Small intestine (tissue), 7 donors: ENCODE results near the gene PPP6C. TPM values are rescaled to one million over a fixed set of nuclear protein-coding genes. Genes with fewer than 3 reads are reported as not detected.
"Not testable (repeated sequence)": the region's sequence is repeated elsewhere in the genome, so short reads cannot be mapped to it uniquely, and the experiment has no call there.

Experiments
- DNase-seq, 2 donors: peaks; one replicate each; pipeline versions ENCODE4 v3.0.0 to v3.0.0-alpha.2; 2013
- FAIRE-seq: peaks from 2 replicates; lab custom pipeline; 2012; peaks lifted over from hg19 to GRCh38; lab: Jason Lieb, UNC
- H3K27ac ChIP-seq, 3 donors: one replicate each; pipeline ENCODE4 v1.5.1; 2013; ENCODE audit warnings: low read length in 2 of 3, mild to moderate bottlenecking in 2 of 3, control low read depth in 1 of 3, inconsistent platforms in 1 of 3, low read depth in 1 of 3, moderate library complexity in 1 of 3
- H3K27me3 ChIP-seq, 3 donors: one replicate each; pipeline ENCODE4 v1.6.1; 2013; ENCODE audit warnings: low read length in 3 of 3, inconsistent platforms in 1 of 3; ENCODE audit not compliant: control insufficient read depth in 3 of 3, insufficient read depth in 3 of 3
- H3K36me3 ChIP-seq, 3 donors: one replicate each; pipeline ENCODE4 v1.6.1; 2013; ENCODE audit warnings: low read length in 3 of 3, inconsistent platforms in 1 of 3, low read depth in 1 of 3, mild to moderate bottlenecking in 1 of 3, moderate library complexity in 1 of 3; ENCODE audit not compliant: control insufficient read depth in 3 of 3, insufficient read depth in 2 of 3
- H3K4me1 ChIP-seq, 3 donors: one replicate each; pipeline ENCODE4 v1.6.1; 2013; ENCODE audit warnings: low read length in 2 of 3, inconsistent platforms in 1 of 3, low read depth in 1 of 3, mild to moderate bottlenecking in 1 of 3, moderate library complexity in 1 of 3; ENCODE audit not compliant: control insufficient read depth in 3 of 3, insufficient read depth in 2 of 3
- H3K4me3 ChIP-seq, 3 donors: one replicate each; pipeline ENCODE4 v1.5.1; 2013; ENCODE audit warnings: low read length in 3 of 3, control low read depth in 1 of 3, inconsistent platforms in 1 of 3, low read depth in 1 of 3, mild to moderate bottlenecking in 1 of 3, moderate library complexity in 1 of 3
- H3K9me3 ChIP-seq, 2 donors: one replicate each; pipeline ENCODE4 v1.6.1; 2013; ENCODE audit warnings: low read depth in 1 of 2, low read length in 1 of 2; ENCODE audit not compliant: control insufficient read depth in 2 of 2, insufficient read depth in 1 of 2
- WGBS, 3 donors: extraction: QIAGEN DNeasy Blood & Tissue Kit; methylation state at CpG; one replicate each; pipeline ENCODE4 v1.1.7; 2013; 5-methylcytosine and 5-hydroxymethylcytosine counted together
- polyA plus RNA-seq, 4 donors: library from polyadenylated mRNA; stranded (reverse) in 3 of 4; unstranded in 1 of 4; fragments of 200-250 nt in 3 of 4; fragments of 120-200 nt in 1 of 4; gene quantifications; one replicate each; pipeline versions ENCODE4 v1.2.1 to v1.2.3, GENCODE V29; 2013
- donor health status: healthy with polysubstance abuse.
- donor health status: control.
- donor health status: control.
- donor health status: Bipolar disorder and iron deficiency.
- donor health status: healthy.

Gene PPP6C
- polyA plus RNA-seq, 4 donors: 22.6 to 31.5 (median 24.3) TPM

GRCh38 chr9:125108541-125108940, 81.1 kb downstream of the PPP6C start:
- not testable (repeated sequence) for H3K27ac ChIP-seq, FAIRE-seq, H3K27me3 ChIP-seq, H3K4me3 ChIP-seq, H3K4me1 ChIP-seq, DNase-seq, H3K36me3 ChIP-seq
- 97 to 99% (median 98%) methylated on average over 18 to 26 of the region's 33 CpGs for WGBS, 3 donors
- H3K9me3 ChIP-seq: peaks cover 0 to 18% of the 10 kb centered on the region in 2 donors

- Histone ChIP-seq H3K27ac (no peak overlapping the region), H3K36me3 (peaks cover 0 to 4% (median 0%) of the 10 kb centered on the region in 3 donors), H3K4me3 (no peak overlapping the region), H3K4me1 (no peaks in the 10 kb centered on the region), H3K27me3 (no peaks in the 10 kb centered on the region), H3K9me3 (peaks cover 0 to 12% of the 10 kb centered on the region in 2 donors)
- DNase-seq: no peak
- no peak for FAIRE-seq
These were observed 83.2 kb downstream of the PPP6C start for GRCh38 chr9:125106285-125106893.

GRCh38 chr9:125103770-125104460, 85.7 kb downstream of the PPP6C start:
- Histone ChIP-seq H3K9me3 (peaks cover 0 to 6% of the 10 kb centered on the region in 2 donors), H3K4me1 (no peaks in the 10 kb centered on the region), H3K4me3 (no peak overlapping the region), H3K27me3 (no peaks in the 10 kb centered on the region), H3K36me3 (no peaks in the 10 kb centered on the region), H3K27ac (no peak overlapping the region)
- no peak for FAIRE-seq
- 85 to 89% (median 87%) methylated on average over 3 of the region's 3 CpGs for WGBS, 3 donors
- DNase-seq: no peak

GRCh38 chr9:125103021-125103420, 86.6 kb downstream of the PPP6C start:
- 96 to 100% (median 96%) methylated on average over 1 of the region's 1 CpG for WGBS, 3 donors
- H3K27ac ChIP-seq: no peak overlapping the region
- FAIRE-seq: no peak

GRCh38 chr9:125100822-125101221, 88.8 kb downstream of the PPP6C start:
- H3K9me3 ChIP-seq: peaks cover 0 to 7% of the 10 kb centered on the region in 2 donors
- H3K4me3 ChIP-seq: no peak overlapping the region
- H3K4me1 ChIP-seq: no peaks in the 10 kb centered on the region
- 84 to 91% (median 90%) methylated on average over 4 of the region's 4 CpGs for WGBS, 3 donors
- no peak overlapping the region for H3K27ac ChIP-seq
- H3K27me3 ChIP-seq: no peaks in the 10 kb centered on the region
- no peaks in the 10 kb centered on the region for H3K36me3 ChIP-seq
- FAIRE-seq: no peak
- no peak for DNase-seq

More at GRCh38 chr9:125103021-125103420, 86.6 kb downstream of the PPP6C start:
- peaks cover 0 to 6% of the 10 kb centered on the region in 2 donors for H3K9me3 ChIP-seq
- DNase-seq: no peak
- no peaks in the 10 kb centered on the region for H3K36me3 ChIP-seq
- H3K27me3 ChIP-seq: no peaks in the 10 kb centered on the region
- H3K4me3 ChIP-seq: no peak overlapping the region
- no peaks in the 10 kb centered on the region for H3K4me1 ChIP-seq

GRCh38 chr9:125099816-125100215, 89.8 kb downstream of the PPP6C start:
- FAIRE-seq (no peak), DNase-seq (no peak)
- H3K9me3 ChIP-seq: peaks cover 0 to 7% of the 10 kb centered on the region in 2 donors
- no peaks in the 10 kb centered on the region for H3K27me3 ChIP-seq
- no peak overlapping the region for H3K27ac ChIP-seq
- WGBS, 3 donors: 76 to 81% (median 79%) methylated on average over 3 of the region's 3 CpGs
- H3K36me3 ChIP-seq: no peaks in the 10 kb centered on the region
- no peak overlapping the region for H3K4me3 ChIP-seq
- no peaks in the 10 kb centered on the region for H3K4me1 ChIP-seq

Other genes starting within 250 kb of the PPP6C start
- 10 to 100 TPM in 3 of 4 donors, 1 to 10 TPM in 1; 9.1 to 18.8 (median 14.5) TPM for gene GOLGA1, start 248.7 kb downstream of the PPP6C start, polyA plus RNA-seq
- gene SCAI, start 46.3 kb downstream of the PPP6C start, polyA plus RNA-seq: 1 to 10 TPM in 2 of 4 donors, under 1 TPM in 2; under 0.01 to 7.2 (median 0.69) TPM
- gene RABEPK, start 10.7 kb upstream of the PPP6C start, polyA plus RNA-seq: 10 to 100 TPM; 10.5 to 24.7 (median 15.0) TPM
- 100 to 1,000 TPM in 2 of 4 donors, 10 to 100 TPM in 2; 35.8 to 319 (median 138) TPM for gene HSPA5, start 51.5 kb upstream of the PPP6C start, polyA plus RNA-seq
- gene GAPVD1, start 72.0 kb upstream of the PPP6C start, polyA plus RNA-seq: 10 to 100 TPM in 1 of 4 donors, 1 to 10 TPM in 3; 4.6 to 25.2 (median 7.1) TPM